ENCODE measurements around the gene MEIS2.

DNA sequence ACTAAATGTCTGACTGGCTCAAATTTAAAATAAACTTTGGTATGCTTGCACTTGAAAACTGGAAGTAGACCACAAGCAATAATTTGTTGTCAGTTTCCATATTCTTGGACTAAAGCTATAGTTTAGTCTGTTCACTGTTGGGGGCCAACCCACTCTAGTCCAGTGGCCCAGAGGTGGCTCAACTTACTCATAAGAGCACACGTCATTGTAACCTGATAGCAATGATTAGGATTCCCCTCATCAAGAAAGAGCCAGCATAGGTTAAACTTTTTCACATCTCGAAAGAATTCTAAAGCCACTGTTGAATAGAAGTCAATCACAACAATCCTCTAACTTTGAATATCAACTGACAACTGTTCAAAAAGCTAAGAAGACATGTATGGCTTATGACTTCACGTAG is 147.0 kb downstream of the MEIS2 start:
- TF ChIP-seq, protein P1, sequence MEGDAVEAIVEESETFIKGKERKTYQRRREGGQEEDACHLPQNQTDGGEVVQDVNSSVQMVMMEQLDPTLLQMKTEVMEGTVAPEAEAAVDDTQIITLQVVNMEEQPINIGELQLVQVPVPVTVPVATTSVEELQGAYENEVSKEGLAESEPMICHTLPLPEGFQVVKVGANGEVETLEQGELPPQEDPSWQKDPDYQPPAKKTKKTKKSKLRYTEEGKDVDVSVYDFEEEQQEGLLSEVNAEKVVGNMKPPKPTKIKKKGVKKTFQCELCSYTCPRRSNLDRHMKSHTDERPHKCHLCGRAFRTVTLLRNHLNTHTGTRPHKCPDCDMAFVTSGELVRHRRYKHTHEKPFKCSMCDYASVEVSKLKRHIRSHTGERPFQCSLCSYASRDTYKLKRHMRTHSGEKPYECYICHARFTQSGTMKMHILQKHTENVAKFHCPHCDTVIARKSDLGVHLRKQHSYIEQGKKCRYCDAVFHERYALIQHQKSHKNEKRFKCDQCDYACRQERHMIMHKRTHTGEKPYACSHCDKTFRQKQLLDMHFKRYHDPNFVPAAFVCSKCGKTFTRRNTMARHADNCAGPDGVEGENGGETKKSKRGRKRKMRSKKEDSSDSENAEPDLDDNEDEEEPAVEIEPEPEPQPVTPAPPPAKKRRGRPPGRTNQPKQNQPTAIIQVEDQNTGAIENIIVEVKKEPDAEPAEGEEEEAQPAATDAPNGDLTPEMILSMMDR (IDR thresholded peaks at IDR 0.05) = no peak
- no peak for TF ChIP-seq POLR2A (IDR thresholded peaks at IDR 0.05)

All from adrenal gland (tissue), 5 donors.